Inflammatory macrophage (primary cell): ENCODE data around the gene OGFRL1.

ENCODE experiments used
- DNase-seq, 2 donors: peaks; one replicate each; pipeline ENCODE4 v3.0.0-alpha.2; 2020 to 2022

Gene OGFRL1

DNA sequence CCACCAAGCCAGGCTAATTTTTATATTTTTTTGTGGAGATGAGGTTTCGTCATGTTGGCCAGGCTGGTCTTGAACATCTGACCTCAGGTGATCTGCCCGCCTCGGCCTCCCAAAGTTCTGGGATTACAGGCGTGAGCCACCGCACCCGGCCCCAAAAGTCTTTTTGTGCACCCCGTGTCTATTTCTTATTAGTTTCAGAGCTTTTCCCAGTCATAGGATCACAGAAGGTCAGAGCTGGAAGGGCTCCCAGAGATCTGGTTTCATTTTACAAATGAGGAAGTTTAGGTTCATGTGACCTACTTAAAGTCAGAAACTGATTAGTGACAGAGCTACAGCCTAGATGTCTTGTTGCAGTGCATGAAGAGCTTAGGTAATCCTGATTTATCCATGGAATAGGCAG lies 1.6 kb upstream of the OGFRL1 start:
- DNase-seq: peak; percentile 77 to 84

DNA sequence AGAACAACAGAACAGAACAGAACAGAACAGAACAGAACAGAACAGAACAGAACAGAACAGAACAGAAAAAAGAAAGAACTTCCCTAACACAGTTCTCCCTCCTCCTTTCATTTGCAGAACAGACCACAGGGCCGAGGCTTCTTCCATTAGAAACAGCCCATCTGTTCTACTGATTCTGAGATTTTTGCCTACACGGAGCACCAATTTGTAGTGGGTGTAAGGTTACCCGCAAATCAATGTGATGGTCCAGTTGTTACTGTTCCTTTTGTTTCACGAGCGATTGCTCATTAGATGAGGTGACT lies 734 bp upstream of the OGFRL1 start:
- peak in 1 of 2 donors; percentile 7 for DNase-seq

DNA sequence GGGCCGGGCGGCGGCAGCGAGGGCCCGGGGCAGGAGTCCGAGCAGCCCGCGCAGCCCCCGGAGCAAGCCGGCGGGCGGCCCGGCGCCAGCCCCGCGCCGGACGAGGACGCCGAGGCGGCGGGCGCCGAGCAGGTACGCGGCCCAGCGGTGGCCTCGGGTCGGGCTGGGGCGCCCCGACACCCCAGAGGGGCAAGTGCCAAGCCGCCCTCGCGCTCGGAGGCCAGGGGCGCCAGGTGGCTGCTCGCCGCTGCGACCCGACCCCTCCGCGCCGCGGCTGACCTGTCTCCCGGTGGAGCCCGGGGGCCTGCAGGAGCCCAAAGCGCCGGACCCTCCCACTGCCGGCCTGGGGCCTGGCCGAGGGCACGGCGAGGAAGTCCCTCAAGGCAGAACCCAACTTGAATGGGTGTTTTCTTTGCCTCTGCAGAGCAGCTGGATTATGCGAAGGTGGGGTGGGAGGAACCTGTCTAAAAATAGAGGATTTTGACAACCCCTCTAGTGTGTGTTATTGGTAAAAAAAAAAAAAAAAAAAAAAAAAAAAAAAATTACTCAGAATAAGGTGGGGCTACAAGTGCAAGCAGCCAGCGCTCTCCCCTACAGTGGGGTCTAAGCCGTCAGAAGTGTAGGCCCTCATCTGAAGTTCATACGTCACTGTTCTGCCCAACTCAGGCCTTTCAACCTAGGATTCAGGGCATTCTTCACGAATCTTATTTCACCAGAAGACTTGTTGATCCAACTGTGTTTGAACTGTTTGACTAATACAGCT lies 609 bp downstream of the OGFRL1 start:
- DNase-seq: peak; percentile 39 to 60

DNA sequence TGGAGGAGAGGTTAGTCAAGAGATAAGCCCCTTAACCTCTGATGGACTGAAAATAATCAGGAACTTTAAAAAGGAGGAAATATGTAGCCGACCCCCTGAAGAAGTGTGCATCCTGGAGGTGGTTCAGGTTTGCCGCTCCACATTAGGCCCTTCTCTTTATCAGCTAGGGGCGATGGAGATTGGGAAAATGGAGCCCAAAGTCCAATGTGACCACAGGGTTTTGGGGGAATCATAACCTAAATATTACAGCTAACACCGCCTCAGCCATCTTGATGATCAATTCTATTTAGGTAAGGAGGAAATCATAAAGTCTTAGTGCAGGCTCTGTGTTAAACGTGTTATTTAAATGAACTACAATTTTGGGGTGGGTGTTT lies 1.2 kb downstream of the OGFRL1 start:
- no peak for DNase-seq

DNA sequence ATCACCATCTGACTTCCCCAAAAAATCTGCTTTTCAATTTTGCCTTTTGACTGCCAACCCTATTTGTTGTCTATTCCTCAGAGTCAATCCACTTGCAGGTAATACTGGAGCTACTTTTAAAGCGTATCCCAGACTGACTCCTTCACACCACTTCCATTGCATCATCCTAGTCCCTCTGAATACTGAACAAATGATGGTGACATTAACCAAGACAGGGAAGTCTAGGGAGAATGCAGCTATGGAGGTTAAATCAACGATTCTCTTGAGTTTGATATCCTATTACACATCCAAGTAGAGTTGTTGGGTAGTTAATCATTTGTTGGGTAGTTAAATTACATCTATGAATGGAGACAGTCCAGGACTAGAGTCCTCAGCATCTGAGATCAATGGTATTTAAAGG lies 2.0 kb downstream of the OGFRL1 start:
- DNase-seq: no peak

DNA sequence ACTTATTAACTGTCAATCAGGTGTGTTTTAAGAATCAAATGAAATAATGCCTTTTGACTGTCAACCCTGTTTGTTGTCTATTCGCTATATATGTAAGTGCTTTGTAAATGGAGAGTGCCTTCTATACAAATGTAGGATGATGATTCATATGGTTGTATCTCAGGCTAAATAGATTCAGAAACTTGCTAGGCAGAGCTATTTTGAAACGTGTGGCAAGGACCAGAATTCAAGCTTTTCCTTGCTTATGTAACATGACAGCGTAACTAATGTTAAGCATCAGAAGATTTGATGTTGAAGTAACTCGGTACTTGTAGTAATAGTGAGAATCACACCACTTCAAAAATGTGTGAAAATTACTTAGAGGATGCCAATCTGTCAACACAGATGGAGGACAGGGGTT lies 3.4 kb downstream of the OGFRL1 start:
- no peak for DNase-seq

DNA sequence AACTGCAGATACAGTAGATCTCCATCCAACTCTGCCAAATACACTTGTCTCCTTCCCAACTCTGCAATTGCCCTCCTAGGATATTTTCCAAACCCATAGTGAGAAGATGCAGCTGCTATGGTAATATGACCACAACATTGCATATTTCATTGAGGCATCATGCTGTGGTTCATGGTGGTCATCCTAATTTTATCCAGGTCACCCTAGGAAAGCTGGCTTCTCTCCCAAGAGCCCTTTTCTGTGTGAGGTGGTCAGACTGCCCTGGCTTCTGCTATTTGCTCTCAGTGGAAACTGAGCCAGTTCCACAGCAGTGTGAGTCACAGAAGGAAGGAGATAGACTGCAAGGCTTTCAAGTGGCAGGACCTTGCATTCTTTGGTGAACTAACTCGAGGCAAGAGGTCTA lies 5.5 kb downstream of the OGFRL1 start:
- DNase-seq: no peak

DNA sequence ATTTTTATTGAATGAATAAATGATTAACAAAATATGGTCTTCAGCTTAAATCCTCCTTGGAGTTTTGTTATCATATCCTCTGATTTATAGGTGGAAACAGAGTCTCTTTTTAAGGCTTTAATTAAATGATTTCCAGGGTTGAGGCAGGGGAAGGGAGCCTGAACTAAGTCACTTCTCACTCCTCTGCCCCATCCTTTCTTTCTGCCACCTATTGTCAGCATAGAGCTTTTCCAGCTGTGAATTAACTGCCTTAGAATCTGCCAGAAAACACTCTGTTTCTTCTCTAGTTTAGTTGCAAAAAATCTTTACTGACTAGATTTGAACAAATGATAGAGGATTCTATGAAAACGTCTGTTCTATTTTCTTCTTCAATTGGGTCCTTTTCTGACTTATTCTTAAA lies 9.8 kb downstream of the OGFRL1 start:
- no peak for DNase-seq

DNA sequence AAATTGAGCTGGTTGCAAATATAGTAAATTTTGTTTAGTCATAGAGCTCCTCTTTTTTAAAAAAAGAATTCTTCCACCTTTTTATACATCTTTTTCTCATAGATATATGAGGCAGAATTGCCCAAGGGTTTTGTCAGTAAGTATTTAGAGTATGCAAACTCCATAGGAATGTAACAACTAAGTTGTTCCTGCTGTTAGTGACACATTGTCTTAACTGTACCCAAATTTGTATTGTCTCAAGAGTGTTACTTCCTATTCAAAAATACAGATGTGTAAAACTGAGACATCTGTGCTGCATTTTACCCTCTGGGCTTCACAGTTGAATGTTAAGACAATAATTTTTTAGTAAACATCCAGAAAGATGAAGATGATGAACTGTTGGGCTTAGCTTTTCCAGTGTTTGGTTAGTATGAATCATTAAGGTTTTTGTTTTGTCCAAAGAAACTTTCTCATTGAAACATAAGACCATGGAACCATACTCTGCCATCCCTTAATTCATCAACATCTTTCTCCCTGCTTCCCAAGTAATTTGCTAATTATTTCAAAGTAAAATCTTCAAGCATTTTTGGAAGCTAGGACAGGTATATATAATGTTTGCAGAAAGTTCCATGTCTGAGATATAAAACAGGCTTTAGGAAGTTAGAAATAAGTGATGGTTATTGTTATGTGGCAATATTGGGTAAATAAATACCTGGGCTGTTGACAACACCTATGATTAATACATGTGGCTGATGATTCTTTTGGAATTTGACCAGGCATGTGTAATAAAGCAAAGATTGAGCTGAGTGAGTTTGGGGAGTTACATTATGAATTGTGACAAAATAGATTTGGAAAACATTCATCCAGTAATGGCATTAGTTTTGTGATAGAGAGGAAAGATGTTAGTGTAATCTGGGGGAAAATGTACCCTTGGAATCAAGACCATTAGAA lies 11.2 kb downstream of the OGFRL1 start:
- no peak for DNase-seq

DNA sequence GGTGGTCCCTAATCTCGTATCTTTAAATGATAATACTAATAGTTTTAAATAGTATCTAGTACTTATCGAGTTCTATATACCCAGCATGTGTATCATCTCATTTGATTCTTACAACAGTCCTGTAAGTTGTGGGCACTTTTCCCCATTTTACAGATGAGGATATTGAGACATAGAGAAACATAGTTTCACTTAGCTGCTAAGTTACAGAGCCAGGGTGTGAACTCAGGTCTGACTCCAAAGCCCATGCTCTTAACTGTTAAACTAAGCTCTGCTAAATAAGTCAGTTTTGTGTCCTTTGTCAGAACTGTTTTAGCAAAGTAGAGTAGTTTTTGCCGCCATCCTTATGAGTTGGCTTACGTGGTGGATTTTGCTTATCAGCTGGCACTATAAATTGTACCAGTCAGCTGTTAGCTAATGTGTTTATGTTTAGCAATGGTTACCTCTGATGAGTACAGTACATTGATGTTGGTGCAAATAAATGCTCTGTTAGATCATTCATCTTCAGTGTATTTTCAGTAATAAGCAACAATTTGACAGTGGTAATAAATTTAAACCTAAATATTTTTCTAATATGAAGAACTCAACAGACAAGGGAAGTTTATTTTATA lies 12.1 kb downstream of the OGFRL1 start:
- DNase-seq: no peak

DNA sequence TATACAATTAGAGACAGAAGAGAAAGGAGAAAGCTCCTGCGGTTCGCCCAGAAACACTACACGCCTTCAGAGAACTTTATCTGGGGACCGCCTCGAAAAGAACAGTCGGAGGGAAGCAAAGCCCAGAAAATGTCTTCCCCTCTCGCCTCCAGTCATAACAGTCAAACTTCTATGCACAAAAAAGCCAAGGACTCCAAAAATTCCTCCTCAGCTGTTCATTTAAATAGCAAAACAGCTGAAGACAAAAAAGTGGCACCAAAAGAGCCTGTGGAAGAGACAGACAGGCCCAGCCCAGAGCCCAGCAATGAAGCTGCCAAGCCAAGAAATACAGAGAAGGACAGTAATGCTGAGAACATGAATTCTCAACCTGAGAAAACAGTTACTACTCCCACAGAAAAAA lies 12.9 kb downstream of the OGFRL1 start:
- DNase-seq: no peak

DNA sequence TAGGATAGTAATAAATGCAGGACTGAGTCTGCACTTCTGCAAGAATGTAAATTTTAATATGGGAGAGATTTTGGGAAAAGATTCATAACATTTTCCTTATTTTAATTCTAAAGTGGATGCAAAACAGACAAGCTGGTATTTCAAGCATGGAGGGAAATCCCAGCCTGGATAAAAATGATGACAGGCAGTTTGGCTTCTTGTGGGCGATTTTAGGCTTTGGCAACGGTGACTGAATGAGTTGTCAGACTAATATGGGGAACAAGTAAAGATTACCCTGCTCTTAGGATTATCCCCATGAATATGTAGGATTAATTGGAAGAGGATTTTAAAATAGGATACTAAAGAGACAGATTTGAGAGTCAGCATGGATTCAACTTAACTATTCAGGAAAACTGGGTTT lies 21.0 kb downstream of the OGFRL1 start:
- DNase-seq: peak in 1 of 2 donors; percentile 35

DNA sequence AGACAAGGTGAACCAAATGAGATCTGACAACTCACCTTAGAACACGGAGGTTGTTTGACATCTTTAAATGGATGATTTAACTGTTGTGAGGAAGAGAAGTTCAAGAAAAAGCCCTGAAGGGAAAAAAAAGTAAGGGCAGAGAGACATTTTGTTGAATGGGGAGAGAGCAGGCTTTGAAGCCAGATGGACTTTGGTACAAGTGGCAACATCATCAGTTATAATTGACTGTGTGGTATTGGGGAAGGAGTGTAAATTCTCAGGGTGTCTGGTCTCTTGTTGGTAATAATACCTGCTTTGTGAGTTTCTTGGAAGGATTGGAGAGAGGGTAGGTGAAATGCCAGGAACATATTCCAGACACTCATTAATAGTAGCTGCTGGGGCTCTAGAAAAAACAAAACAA lies 21.6 kb downstream of the OGFRL1 start:
- no peak for DNase-seq

DNA sequence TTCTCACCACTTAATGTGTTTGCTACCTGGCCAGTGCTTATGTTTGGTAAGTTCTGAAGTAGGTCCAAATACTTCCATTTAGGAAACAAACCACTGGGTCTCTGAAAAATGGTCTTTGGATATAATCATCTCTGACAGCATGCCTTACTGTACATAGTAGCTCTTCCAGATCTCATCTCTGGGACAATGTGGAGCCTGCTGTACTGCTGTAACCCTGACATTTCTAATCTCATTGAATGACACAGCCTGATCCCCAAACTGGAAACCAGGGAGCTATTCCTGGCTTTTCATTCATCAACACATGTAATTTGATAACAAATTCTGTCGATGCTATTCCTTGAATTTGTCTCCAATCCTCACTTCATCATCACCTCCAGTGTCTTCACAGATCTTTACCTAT lies 23.5 kb downstream of the OGFRL1 start:
- no peak for DNase-seq

DNA sequence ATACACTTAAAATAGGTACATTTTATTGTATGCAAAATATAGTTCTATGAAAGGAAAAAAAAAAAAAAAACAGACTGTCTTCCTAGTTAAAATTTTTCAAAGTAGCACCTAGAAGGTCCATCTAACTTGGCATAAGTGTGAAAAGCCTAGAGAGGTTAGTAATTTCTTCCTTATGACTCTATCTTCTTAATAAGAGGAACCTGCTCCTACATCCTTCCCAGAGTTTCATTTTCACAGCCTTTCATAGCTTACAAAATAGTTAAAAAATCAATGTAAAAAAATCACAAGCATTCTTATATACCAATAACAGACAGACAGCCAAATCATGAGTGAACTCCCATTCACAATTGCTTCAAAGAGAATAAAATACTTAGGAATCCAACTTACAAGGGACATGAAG lies 28.8 kb downstream of the OGFRL1 start:
- no peak for DNase-seq

DNA sequence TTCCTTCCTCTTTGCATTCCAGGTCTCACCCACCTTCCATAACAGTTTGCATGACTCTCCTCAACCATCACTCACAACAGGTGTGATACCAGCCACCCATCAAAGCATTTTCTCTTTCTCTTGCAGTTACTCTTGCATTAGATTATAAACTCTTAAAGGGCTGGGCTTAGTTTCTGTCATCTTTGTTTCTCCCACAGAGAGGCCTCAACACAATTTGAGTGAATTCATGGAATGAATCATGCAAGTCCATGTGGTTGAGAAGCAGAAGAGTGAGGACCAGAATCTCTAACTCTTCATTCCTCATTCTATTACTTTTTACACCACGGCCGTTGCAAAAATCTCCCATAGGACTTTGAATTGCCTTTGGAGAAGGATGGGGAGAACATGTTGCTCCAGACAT lies 31.4 kb downstream of the OGFRL1 start:
- DNase-seq: no peak

DNA sequence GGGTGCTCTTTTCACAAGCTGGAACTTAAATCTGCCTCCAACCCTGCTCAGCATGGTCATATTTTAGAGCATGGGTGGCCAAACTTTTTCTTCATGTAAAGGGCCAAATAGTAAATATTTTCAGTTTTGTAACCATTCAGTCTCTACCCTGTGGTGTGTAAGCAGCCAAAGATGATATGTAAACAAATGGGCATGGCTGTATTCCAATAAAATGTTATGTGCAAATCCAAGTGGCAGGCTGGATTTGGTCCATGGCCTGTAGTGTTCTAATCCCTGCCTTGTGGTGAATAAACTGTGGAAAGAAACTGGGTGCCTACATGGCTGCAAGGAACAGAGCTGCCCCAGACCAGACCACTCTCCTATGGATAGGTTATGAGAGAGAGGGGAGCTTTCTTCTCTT lies 32.7 kb downstream of the OGFRL1 start:
- no peak for DNase-seq

DNA sequence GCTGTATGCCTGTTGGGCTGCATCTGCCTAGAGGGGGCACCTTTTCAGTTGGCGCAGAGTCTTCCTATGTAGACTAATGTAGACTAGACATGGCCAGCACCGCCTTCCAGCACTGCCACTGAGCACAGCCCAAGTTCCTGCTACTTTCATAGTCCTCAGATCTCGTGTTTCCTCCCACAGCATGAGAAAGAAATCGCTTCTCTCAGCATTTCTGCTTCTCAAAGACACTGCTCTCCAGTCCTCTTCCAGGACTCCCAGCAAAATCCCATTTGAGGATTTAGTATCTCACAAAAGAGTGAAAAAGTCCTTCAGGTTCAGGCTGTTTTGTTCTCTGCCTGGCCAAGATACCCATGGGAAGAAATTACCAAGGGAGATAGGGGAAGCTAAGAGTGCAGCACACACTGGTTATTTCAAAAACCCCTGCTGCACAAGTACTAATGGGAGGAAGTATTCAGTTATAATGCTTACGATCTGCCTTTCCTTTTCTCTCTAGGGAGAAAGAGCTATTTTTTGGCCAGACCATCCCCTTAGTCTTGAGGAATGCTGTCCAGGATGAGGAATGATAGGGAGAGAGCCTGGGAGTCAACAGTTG lies 35.7 kb downstream of the OGFRL1 start:
- DNase-seq: peak; percentile 57 to 60

DNA sequence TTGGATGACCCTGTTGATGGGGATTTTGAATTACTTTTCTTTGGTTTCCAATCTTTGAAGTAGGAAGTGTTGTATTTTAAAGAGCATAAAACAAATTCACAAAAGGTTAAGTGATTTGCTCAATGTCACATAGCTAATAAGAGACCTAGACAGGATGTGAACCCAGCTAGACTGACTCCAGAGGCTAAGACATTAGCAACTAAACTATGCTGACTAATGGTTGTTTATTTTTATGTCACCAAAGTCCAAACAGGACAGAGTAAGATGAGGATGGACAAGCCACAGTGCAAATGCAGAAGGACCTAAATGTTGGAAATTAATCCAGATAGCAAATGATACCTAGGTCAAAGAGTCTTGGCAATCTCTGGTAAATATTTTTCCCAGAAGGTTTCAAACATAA lies 38.0 kb downstream of the OGFRL1 start:
- DNase-seq: no peak

DNA sequence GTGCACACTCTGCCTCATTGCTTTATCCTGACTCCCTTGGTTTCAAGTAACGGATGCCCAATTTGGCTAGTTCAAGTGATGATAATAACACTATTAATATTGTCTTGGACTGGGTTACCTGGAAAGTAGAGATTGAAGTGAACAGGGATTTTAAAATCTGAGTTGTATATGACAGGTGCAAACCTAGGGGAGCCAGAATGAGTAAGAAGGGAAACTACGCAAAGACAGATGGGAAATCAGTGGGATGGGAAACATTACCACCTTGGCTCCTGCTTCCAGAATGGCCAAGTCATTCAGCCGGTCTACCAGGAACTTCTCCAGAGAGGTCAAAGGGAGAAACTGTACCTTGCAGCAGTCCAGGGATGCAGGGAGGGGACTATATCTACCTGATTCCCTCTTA lies 41.9 kb downstream of the OGFRL1 start:
- DNase-seq: no peak

DNA sequence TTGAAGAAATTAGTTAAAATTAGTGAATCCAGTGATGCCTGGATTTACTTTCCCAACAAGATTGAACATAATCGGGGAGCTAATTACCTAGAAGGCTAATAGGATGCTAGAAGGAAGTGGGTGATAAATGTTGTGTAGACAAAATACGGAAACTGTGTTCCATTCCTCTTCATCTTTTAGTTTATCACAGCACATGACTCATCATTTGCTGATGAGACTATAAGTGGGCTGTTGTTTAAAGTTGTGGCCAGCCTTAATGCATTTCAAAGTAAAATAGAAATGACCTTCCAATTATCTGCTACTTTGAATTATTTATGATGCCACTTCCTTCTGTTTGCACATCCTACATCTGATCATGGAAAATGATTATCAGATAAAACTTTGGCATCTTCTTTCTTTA lies 43.4 kb downstream of the OGFRL1 start:
- DNase-seq: no peak

DNA sequence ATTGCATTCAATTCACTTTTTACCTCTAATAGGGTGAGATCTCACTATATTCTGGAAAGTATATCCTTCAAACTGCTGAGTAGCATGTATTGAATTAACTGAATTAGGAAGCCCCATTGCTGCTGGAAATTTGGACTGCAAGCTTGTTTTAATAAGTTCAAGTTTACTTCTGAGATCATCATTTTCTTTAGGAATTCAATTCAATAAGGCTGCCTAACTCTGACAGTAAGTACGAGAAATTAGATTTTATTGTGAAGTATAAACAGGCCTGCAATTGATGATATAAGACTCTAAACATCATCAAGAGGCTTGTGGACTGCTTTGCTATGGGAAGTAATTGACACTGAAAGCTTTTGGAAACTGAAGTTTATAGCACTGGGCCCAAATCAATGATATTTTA lies 44.4 kb downstream of the OGFRL1 start:
- DNase-seq: no peak

DNA sequence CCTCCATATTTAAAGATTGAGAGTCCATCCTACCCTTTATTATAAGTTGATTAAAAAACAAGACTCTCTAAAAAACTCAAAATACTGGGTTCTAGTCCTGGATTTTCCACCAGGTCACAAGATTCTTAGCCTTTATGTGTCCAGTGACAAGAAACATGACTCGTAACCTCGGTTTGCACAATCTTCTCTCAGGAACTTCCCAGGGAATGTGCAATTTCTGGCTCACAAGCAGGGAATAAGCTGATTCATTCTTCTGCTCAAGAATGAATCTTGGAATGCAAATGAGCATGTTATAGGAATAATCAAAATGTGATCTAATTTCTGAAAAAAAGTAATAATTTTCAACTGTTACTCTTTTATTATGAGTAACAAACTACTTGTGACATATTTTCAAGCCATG lies 45.1 kb downstream of the OGFRL1 start:
- DNase-seq: peak; percentile 36 to 65

DNA sequence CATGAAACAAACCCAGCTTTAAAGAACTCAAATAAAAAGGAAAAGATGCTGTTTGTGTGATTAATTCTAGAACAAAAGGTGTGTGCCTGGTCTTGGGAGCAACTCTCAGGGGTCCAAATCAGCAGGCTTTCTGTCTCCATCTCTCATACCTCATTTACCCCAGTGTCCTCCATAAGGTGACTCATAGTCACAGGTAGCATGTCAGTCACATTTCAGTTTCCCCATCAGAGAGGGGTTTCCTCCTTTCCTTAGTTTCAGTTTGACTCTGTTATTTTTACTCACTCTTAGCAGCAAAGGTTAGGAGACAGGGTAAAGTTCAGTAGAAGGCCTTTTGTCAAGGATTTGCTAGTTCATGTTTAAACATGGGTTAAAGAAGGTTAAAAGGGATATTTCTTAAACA lies 46.2 kb downstream of the OGFRL1 start:
- peak; percentile 65 to 68 for DNase-seq
